HG03135 (cell line): ENCODE data around the gene PERM1.
"Not testable (repeated sequence)": the region's sequence is repeated elsewhere in the genome, so short reads cannot be mapped to it uniquely, and the experiment has no call there.

Experiments used
- ATAC-seq: cut with Tn5 transposase; IDR thresholded peaks from one replicate; pipeline ENCODE4 v1.9.1; 2021; ENCODE audit warnings: mild to moderate bottlenecking, moderate library complexity; ENCODE audit not compliant: unreplicated experiment

PERM1 gene

GRCh38 chr1:952201-952600 lies 29.7 kb downstream of the PERM1 start:
- no peak for ATAC-seq

GRCh38 chr1:951364-951763 lies 30.5 kb downstream of the PERM1 start:
- no peak for ATAC-seq

GRCh38 chr1:950881-951280 lies 31.0 kb downstream of the PERM1 start:
- no peak for ATAC-seq

GRCh38 chr1:950268-950667 lies 31.6 kb downstream of the PERM1 start:
- no peak for ATAC-seq

- ATAC-seq = no peak
These were observed 33.9 kb downstream of the PERM1 start for GRCh38 chr1:947958-948357.

- ATAC-seq = not testable (repeated sequence)
These were observed 35.1 kb downstream of the PERM1 start for GRCh38 chr1:946811-947210.

GRCh38 chr1:945688-946556 lies 36.0 kb downstream of the PERM1 start:
- no peak for ATAC-seq

GRCh38 chr1:944341-945325 lies 37.3 kb downstream of the PERM1 start:
- ATAC-seq = no peak

- ATAC-seq = no peak
These were observed 38.1 kb downstream of the PERM1 start for GRCh38 chr1:943545-944340.

- ATAC-seq = no peak
These were observed 38.9 kb downstream of the PERM1 start for GRCh38 chr1:942864-943533.

- no peak for ATAC-seq
These were observed 39.5 kb downstream of the PERM1 start for GRCh38 chr1:942411-942821.

GRCh38 chr1:941588-942383 lies 40.1 kb downstream of the PERM1 start:
- no peak for ATAC-seq

- ATAC-seq = no peak
These were observed 40.8 kb downstream of the PERM1 start for GRCh38 chr1:941015-941587.

GRCh38 chr1:940107-941014 lies 41.5 kb downstream of the PERM1 start:
- no peak for ATAC-seq

- no peak for ATAC-seq
These were observed 42.3 kb downstream of the PERM1 start for GRCh38 chr1:939511-940106.

- no peak for ATAC-seq
These were observed 43.0 kb downstream of the PERM1 start for GRCh38 chr1:938711-939489.

GRCh38 chr1:938088-938683 lies 43.7 kb downstream of the PERM1 start:
- ATAC-seq = no peak
